Neural cell (in vitro differentiated cells): ENCODE data around the gene MTR. TPM values are rescaled to one million over a fixed set of nuclear protein-coding genes. Genes with fewer than 3 reads are reported as not detected.

Experiments
- H2AFZ ChIP-seq: fragments of 200-600, 300-800 bp; sonication (generic), shearing (Covaris generic); 2 replicates; pipeline ENCODE4 v1.6.0; 2014; ENCODE audit warnings: low read depth, mild to moderate bottlenecking, antibody characterized with exemption, low read length, moderate library complexity
- H3F3A ChIP-seq: fragments of 200-600 bp; shearing (Covaris generic); 2 replicates; pipeline ENCODE4 v1.6.1; 2016; ENCODE audit warnings: mild to moderate bottlenecking, moderate library complexity, mixed read lengths, antibody characterized with exemption, low read length; ENCODE audit not compliant: insufficient read depth, poor library complexity, severe bottlenecking
- H3K27ac ChIP-seq: fragments of 200-600, 300-800 bp; sonication (generic), shearing (Covaris generic); 2 replicates; pipeline ENCODE4 v1.5.1; 2014; ENCODE audit warnings: mild to moderate bottlenecking, low read length, moderate library complexity
- H3K27me3 ChIP-seq: fragments of 300-800, 200-600 bp; sonication (generic), shearing (Covaris generic); 2 replicates; pipeline ENCODE4 v1.6.0; 2014; ENCODE audit warnings: mild to moderate bottlenecking, low read depth, low read length, moderate library complexity; ENCODE audit not compliant: insufficient read depth
- H3K36me3 ChIP-seq: fragments of 300-800, 200-600 bp; sonication (generic), shearing (Covaris generic); 2 replicates; pipeline ENCODE4 v1.5.1; 2014; ENCODE audit warnings: mild to moderate bottlenecking, antibody characterized with exemption, low read length, moderate library complexity; ENCODE audit not compliant: insufficient read depth
- H3K4me2 ChIP-seq: fragments of 300-800, 200-600 bp; sonication (generic), shearing (Covaris generic); 2 replicates; pipeline ENCODE4 v1.6.0; 2014; ENCODE audit warnings: mild to moderate bottlenecking, low read length
- H3K4me3 ChIP-seq: fragments of 300-800, 200-600 bp; sonication (generic), shearing (Covaris generic); 2 replicates; pipeline ENCODE4 v1.5.1; 2014; ENCODE audit warnings: mild to moderate bottlenecking, low read length, moderate library complexity
- H3K79me2 ChIP-seq: fragments of 200-600 bp; shearing (Covaris generic); replicated peaks from 2 replicates; pipeline ENCODE4 v1.6.0; 2014; ENCODE audit warnings: mild to moderate bottlenecking, low read length, moderate library complexity; ENCODE audit not compliant: insufficient read depth
- H3K9ac ChIP-seq: fragments of 300-800, 200-600 bp; sonication (generic), shearing (Covaris generic); 2 replicates; pipeline ENCODE4 v1.6.1; 2016; ENCODE audit warnings: mild to moderate bottlenecking, low read length, mixed read lengths
- H3K9me2 ChIP-seq: fragments of 200-600 bp; shearing (Covaris generic); 2 replicates; pipeline ENCODE4 v1.6.1; 2016; ENCODE audit warnings: mild to moderate bottlenecking, low read length, mixed read lengths; ENCODE audit not compliant: insufficient read depth
- H3K9me3 ChIP-seq: fragments of 200-600, 300-800 bp; sonication (generic), shearing (Covaris generic); 2 replicates; pipeline ENCODE4 v1.6.1; 2016; ENCODE audit warnings: mild to moderate bottlenecking, mixed run types, low read length, moderate library complexity, mixed read lengths
- H4K20me1 ChIP-seq: fragments of 200-600 bp; shearing (Covaris generic); 2 replicates; pipeline ENCODE4 v1.6.1; 2016; ENCODE audit warnings: mild to moderate bottlenecking, mixed run types; ENCODE audit not compliant: insufficient read depth
- EP300 ChIP-seq: fragments of 450-650 bp; conservative IDR thresholded peaks from 2 replicates; pipeline ENCODE4 v1.6.1; 2014; ENCODE audit warnings: antibody characterized with exemption, mild to moderate bottlenecking, moderate library complexity; ENCODE audit not compliant: poor library complexity, severe bottlenecking
- EZH2 ChIP-seq: fragments of 200-600, 300-800 bp; shearing (Covaris generic), sonication (generic); IDR thresholded peaks from 2 replicates; pipeline ENCODE4 v1.6.1; 2014; ENCODE audit warnings: antibody characterized with exemption, low read length, borderline replicate concordance, mild to moderate bottlenecking; ENCODE audit not compliant: insufficient read depth, poor library complexity, severe bottlenecking
- MXI1 ChIP-seq: fragments of 450-650 bp; conservative IDR thresholded peaks from 2 replicates; pipeline ENCODE4 v1.6.1; 2014; ENCODE audit warnings: antibody characterized with exemption, mild to moderate bottlenecking; ENCODE audit not compliant: poor library complexity, severe bottlenecking
- POLR2AphosphoS5 ChIP-seq: IDR thresholded peaks from 2 replicates; pipeline ENCODE4 v1.6.1; 2012
- RAD21 ChIP-seq: fragments of 450-650 bp; conservative IDR thresholded peaks from 2 replicates; pipeline ENCODE4 v1.6.1; 2014; ENCODE audit warnings: antibody characterized with exemption, mild to moderate bottlenecking, moderate library complexity
- REST ChIP-seq: IDR thresholded peaks from 2 replicates; pipeline ENCODE4 v1.6.1; 2012; ENCODE audit warnings: borderline replicate concordance
- SMC3 ChIP-seq: fragments of 450-650 bp; conservative IDR thresholded peaks from 2 replicates; pipeline ENCODE4 v1.6.1; 2014; ENCODE audit warnings: antibody characterized with exemption, mild to moderate bottlenecking, moderate library complexity; ENCODE audit not compliant: poor library complexity
- TAF1 ChIP-seq: IDR thresholded peaks from 2 replicates; pipeline ENCODE4 v1.6.1; 2012; ENCODE audit warnings: low read depth
- polyA plus RNA-seq: library from polyadenylated mRNA; depleted of rRNA; stranded (reverse); fragments of >200 nt; gene quantifications from 2 replicates; pipeline ENCODE4 v1.2.3, GENCODE V29; 2014
- TF ChIP-seq, protein P1 (sequence below): fragments of 450-650 bp; IDR thresholded peaks from 2 replicates; pipeline ENCODE4 v1.5.1; 2014; ENCODE audit warnings: antibody characterized with exemption, mild to moderate bottlenecking, moderate library complexity; ENCODE audit not compliant: poor library complexity, severe bottlenecking

The MTR gene
- polyA plus RNA-seq, 1 donor from 2014 or later = 14.1 TPM

DNA sequence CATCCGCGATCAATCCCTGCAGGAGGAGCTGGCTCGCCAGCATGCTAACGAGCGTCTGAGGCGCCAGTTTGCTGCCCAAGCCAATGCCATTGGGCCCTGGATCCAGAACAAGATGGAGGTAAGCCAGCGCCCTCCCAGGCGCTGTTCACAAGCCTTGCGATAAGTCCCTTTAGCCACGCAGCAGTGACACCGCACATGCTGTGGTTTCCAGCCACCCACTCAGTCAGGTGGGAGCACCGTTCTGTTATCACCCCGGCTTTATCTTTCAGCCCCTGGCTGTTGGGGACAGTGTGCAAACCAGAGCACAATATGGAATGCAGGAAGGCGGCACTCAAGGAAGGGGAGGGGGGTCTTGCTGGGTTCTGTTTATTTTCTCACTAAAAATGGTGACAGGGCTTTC is 41.1 kb upstream of the MTR start:
- no peaks in the 10 kb centered on the region for H3K79me2 ChIP-seq
- H3K4me2 ChIP-seq = no peak overlapping the region
- TF ChIP-seq POLR2AphosphoS5 (no peak), EZH2 (no peak), SMC3 (no peak), RAD21 (no peak), REST (no peak), TAF1 (no peak)
- TF ChIP-seq, protein P1, sequence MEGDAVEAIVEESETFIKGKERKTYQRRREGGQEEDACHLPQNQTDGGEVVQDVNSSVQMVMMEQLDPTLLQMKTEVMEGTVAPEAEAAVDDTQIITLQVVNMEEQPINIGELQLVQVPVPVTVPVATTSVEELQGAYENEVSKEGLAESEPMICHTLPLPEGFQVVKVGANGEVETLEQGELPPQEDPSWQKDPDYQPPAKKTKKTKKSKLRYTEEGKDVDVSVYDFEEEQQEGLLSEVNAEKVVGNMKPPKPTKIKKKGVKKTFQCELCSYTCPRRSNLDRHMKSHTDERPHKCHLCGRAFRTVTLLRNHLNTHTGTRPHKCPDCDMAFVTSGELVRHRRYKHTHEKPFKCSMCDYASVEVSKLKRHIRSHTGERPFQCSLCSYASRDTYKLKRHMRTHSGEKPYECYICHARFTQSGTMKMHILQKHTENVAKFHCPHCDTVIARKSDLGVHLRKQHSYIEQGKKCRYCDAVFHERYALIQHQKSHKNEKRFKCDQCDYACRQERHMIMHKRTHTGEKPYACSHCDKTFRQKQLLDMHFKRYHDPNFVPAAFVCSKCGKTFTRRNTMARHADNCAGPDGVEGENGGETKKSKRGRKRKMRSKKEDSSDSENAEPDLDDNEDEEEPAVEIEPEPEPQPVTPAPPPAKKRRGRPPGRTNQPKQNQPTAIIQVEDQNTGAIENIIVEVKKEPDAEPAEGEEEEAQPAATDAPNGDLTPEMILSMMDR = no peak
- H3K36me3 ChIP-seq = no peaks in the 10 kb centered on the region
- no peak overlapping the region for H3K9ac ChIP-seq
- no peaks in the 10 kb centered on the region for H4K20me1 ChIP-seq
- H3K27ac ChIP-seq = no peak overlapping the region
- H3K9me3 ChIP-seq = no peaks in the 10 kb centered on the region
- no peaks in the 10 kb centered on the region for H3K27me3 ChIP-seq
- H3K4me3 ChIP-seq = no peak overlapping the region
- no peaks in the 10 kb centered on the region for H3F3A ChIP-seq
- no peaks in the 10 kb centered on the region for H3K9me2 ChIP-seq
- H2AFZ ChIP-seq = no peak overlapping the region

GRCh38 chr1:236754525-236755210 is 40.4 kb upstream of the MTR start:
- Histone ChIP-seq H3K9me3 (no peaks in the 10 kb centered on the region), H3K9me2 (no peaks in the 10 kb centered on the region), H3K79me2 (no peaks in the 10 kb centered on the region), H4K20me1 (no peaks in the 10 kb centered on the region), H3K36me3 (no peaks in the 10 kb centered on the region), H3K27me3 (no peaks in the 10 kb centered on the region), H3K9ac (no peak overlapping the region), H2AFZ (no peak overlapping the region), H3F3A (no peaks in the 10 kb centered on the region), H3K4me2 (no peak overlapping the region), H3K27ac (no peak overlapping the region), H3K4me3 (no peak overlapping the region)
- no peak for TF ChIP-seq EP300
- no peak for TF ChIP-seq MXI1
- no peak for TF ChIP-seq REST
- TF ChIP-seq RAD21 = no peak
- TF ChIP-seq EZH2 = no peak
- TF ChIP-seq POLR2AphosphoS5 = no peak
- TF ChIP-seq SMC3 = no peak
- TF ChIP-seq, protein P1 = no peak
- TF ChIP-seq TAF1 = no peak
